ENCODE results near the gene CCDC7.

- TF ChIP-seq EZH2 (IDR thresholded peaks at IDR 0.05; ENCODE audit: insufficient read depth, low read length) (no peak), CTCF (IDR thresholded peaks at IDR 0.05; ENCODE audit: insufficient read depth, low read depth, low read length) (no peak)
These were observed 30.6 kb upstream of the CCDC7 start for GRCh38 chr10:32415361-32415760.
